HL-60 (cell line): ENCODE data around the gene IRX2.

Experiments used
- DNase-seq, 2 experiments: peaks; one replicate each; pipeline ENCODE4 v3.0.0-alpha.2; 2010 to 2020; ENCODE audit warnings: low read depth in 1 of 2, low spot score in 1 of 2
- H3K27ac ChIP-seq: fragments of 250-450 bp; sonication (Bioruptor Pico); replicated peaks from 2 replicates; pipeline ENCODE4 v1.5.1; 2020; ENCODE audit warnings: mild to moderate bottlenecking, moderate library complexity
- H3K27me3 ChIP-seq: fragments of 250-450 bp; sonication (Bioruptor Pico); 2 replicates; pipeline ENCODE4 v1.5.1; 2021; ENCODE audit warnings: mild to moderate bottlenecking, moderate library complexity; ENCODE audit not compliant: insufficient read depth, poor library complexity, severe bottlenecking
- H3K4me3 ChIP-seq: replicated peaks from 2 replicates; pipeline ENCODE4 v1.5.1; 2011; ENCODE audit warnings: mild to moderate bottlenecking, control low read depth, low read length; ENCODE audit not compliant: insufficient read depth
- GABPA ChIP-seq: IDR thresholded peaks from 2 replicates; pipeline ENCODE4 v1.6.1; 2012; ENCODE audit warnings: low read depth
- POLR2AphosphoS5 ChIP-seq: IDR thresholded peaks from 2 replicates; pipeline ENCODE4 v1.6.1; 2012; ENCODE audit warnings: low read depth
- REST ChIP-seq: IDR thresholded peaks from 2 replicates; pipeline ENCODE4 v1.6.1; 2012; ENCODE audit warnings: low read depth; ENCODE audit not compliant: insufficient replicate concordance
- SPI1 ChIP-seq: IDR thresholded peaks from 2 replicates; pipeline ENCODE4 v1.6.1; 2012; ENCODE audit warnings: low read depth, mild to moderate bottlenecking, borderline replicate concordance
- TF ChIP-seq, protein P1 (sequence below): IDR thresholded peaks from one replicate; pipeline ENCODE4 v1.5.1; 2011; ENCODE audit warnings: low read length, control low read depth, inconsistent platforms; ENCODE audit not compliant: insufficient read depth

The IRX2 gene

DNA sequence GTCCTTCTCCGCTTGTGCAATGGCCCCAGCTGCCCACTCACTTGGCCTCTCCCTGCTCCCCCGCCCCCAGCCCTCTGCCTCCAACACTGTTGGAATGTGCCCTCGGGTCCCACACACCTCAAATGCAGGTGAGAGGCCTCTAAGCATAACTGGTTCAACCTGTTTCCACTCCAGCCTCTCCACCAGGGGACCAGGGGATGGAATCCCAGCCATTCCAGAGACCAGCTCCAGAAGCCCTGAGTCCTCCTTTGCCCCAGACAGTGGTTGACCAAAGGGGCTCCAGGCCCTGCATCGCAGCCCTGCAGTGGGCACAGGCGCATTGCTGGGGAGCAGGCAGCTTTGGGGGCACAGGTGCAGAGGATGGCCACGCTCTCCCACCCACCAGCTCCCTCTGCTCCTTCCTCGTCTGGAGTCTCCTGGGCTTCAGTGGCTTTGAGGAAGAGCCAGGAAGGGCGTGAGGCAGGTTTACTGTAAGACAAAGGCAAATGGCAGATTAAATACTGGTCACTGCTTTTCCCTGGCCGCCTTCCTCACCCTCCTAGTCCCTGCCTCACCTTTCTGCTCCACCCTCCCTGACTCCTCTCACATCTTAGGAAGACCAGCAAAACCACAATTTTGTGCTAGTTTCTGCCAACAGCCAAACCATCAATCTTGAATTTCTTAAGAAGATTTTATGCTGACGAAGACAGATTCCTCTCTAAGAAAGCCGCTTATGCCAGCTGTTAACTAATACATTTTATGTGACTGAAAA, 29.1 kb upstream of the IRX2 start:
- no peaks in the 10 kb centered on the region for H3K27me3 ChIP-seq
- TF ChIP-seq REST (no peak), SPI1 (no peak), GABPA (no peak), POLR2AphosphoS5 (no peak)
- TF ChIP-seq, protein P1, sequence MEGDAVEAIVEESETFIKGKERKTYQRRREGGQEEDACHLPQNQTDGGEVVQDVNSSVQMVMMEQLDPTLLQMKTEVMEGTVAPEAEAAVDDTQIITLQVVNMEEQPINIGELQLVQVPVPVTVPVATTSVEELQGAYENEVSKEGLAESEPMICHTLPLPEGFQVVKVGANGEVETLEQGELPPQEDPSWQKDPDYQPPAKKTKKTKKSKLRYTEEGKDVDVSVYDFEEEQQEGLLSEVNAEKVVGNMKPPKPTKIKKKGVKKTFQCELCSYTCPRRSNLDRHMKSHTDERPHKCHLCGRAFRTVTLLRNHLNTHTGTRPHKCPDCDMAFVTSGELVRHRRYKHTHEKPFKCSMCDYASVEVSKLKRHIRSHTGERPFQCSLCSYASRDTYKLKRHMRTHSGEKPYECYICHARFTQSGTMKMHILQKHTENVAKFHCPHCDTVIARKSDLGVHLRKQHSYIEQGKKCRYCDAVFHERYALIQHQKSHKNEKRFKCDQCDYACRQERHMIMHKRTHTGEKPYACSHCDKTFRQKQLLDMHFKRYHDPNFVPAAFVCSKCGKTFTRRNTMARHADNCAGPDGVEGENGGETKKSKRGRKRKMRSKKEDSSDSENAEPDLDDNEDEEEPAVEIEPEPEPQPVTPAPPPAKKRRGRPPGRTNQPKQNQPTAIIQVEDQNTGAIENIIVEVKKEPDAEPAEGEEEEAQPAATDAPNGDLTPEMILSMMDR, result no peak
- H3K4me3 ChIP-seq, result no peak overlapping the region
- DNase-seq, result no peak
- no peak overlapping the region for H3K27ac ChIP-seq

- Histone ChIP-seq H3K4me3 (no peak overlapping the region), H3K27ac (no peak overlapping the region), H3K27me3 (no peaks in the 10 kb centered on the region)
- TF ChIP-seq, protein P1, result no peak
- no peak for TF ChIP-seq SPI1
- TF ChIP-seq GABPA, result no peak
- TF ChIP-seq REST, result no peak
- no peak for TF ChIP-seq POLR2AphosphoS5
- DNase-seq, result no peak
Observed at GRCh38 chr5:2779459-2779858, 28.0 kb upstream of the IRX2 start.

- Histone ChIP-seq H3K27ac (no peak overlapping the region), H3K4me3 (no peak overlapping the region), H3K27me3 (no peaks in the 10 kb centered on the region)
- no peak for DNase-seq
- TF ChIP-seq REST, result no peak
- TF ChIP-seq GABPA, result no peak
- TF ChIP-seq POLR2AphosphoS5, result no peak
- TF ChIP-seq, protein P1, result no peak
- no peak for TF ChIP-seq SPI1
Observed at GRCh38 chr5:2776337-2777302, 25.1 kb upstream of the IRX2 start.
